Upper lobe of left lung (tissue), 6 donors: ENCODE data around the gene ATXN2L. TPM values are rescaled to one million over a fixed set of nuclear protein-coding genes. Genes with fewer than 3 reads are reported as not detected.

Source experiments
- ATAC-seq, 2 donors: fragments of 200-7000 bp; cut with Tn5 transposase; one replicate each; pipeline ENCODE4 v1.9.1; 2022; ENCODE audit warnings: mild to moderate bottlenecking in 2 of 2, moderate library complexity in 2 of 2; ENCODE audit not compliant: low FRiP score in 2 of 2
- DNase-seq, 2 donors: peaks; one replicate each; pipeline ENCODE4 v3.0.0-alpha.2; 2019 to 2020
- H3K27ac ChIP-seq, 4 donors: fragments of 200-600 bp; sonication (generic); one replicate each; pipeline ENCODE4 v1.5.1; 2016 to 2019
- H3K27me3 ChIP-seq, 4 donors: fragments of 200-600 bp; sonication (generic); one replicate each; pipeline ENCODE4 v1.5.1; 2017 to 2019
- H3K36me3 ChIP-seq, 4 donors: fragments of 200-600 bp; sonication (generic); one replicate each; pipeline ENCODE4 v1.5.1; 2016 to 2019
- H3K4me1 ChIP-seq, 4 donors: fragments of 200-600 bp; sonication (generic); one replicate each; pipeline ENCODE4 v1.5.1; 2018 to 2019
- H3K4me3 ChIP-seq, 4 donors: fragments of 200-600 bp; sonication (generic); one replicate each; pipeline ENCODE4 v1.5.1; 2017 to 2019; ENCODE audit warnings: mild to moderate bottlenecking in 2 of 4, moderate library complexity in 1 of 4
- H3K9me3 ChIP-seq, 4 donors: fragments of 200-600 bp; sonication (generic); one replicate each; pipeline ENCODE4 v1.5.1; 2018 to 2019
- EP300 ChIP-seq, 4 donors: sonication (generic); formaldehyde crosslinking; IDR thresholded peaks; one replicate each; pipeline ENCODE4 v1.5.1; 2017; ENCODE audit warnings: antibody characterized with exemption in 4 of 4, control low read depth in 2 of 4
- POLR2A ChIP-seq, 4 donors: fragments of 450-650 bp; IDR thresholded peaks; one replicate each; pipeline ENCODE4 v1.5.1; 2016 to 2017; ENCODE audit warnings: antibody characterized with exemption in 4 of 4, mild to moderate bottlenecking in 2 of 4
- POLR2AphosphoS5 ChIP-seq, 2 donors: sonication (generic); formaldehyde crosslinking; IDR thresholded peaks; one replicate each; pipeline ENCODE4 v1.5.1; 2017; ENCODE audit warnings: antibody characterized with exemption in 2 of 2
- WGBS, 2 donors: methylation state at CpG; one replicate each; pipeline ENCODE4 v1.1.5; 2017 to 2018; 5-methylcytosine and 5-hydroxymethylcytosine counted together
- total RNA-seq, 6 donors: library from RNA; depleted of rRNA in 4 of 6; stranded (reverse); fragments of >200 nt in 4 of 6; gene quantifications; one replicate each; pipeline versions ENCODE4 v1.1.0 to v1.2.1, GENCODE V29; 2016 to 2021
- TF ChIP-seq, protein P1 (sequence below), 6 experiments: fragments of 450-650 bp in 4 of 6; fragments of 200-600 bp in 2 of 6; sonication (generic) in 2 of 6; IDR thresholded peaks; one replicate each; pipeline ENCODE4 v1.5.1; 2016 to 2019; ENCODE audit warnings: antibody characterized with exemption in 6 of 6
- donor health status: DM: no; HTN: no; CAD: no; lungs with moderate emphysema.
- donor health status: DM: no; HTN: yes; CAD: no; lungs with severe emphysema.

The ATXN2L gene
- total RNA-seq, 6 donors from 2014 or later: 90.9 to 291 (median 128) TPM

DNA sequence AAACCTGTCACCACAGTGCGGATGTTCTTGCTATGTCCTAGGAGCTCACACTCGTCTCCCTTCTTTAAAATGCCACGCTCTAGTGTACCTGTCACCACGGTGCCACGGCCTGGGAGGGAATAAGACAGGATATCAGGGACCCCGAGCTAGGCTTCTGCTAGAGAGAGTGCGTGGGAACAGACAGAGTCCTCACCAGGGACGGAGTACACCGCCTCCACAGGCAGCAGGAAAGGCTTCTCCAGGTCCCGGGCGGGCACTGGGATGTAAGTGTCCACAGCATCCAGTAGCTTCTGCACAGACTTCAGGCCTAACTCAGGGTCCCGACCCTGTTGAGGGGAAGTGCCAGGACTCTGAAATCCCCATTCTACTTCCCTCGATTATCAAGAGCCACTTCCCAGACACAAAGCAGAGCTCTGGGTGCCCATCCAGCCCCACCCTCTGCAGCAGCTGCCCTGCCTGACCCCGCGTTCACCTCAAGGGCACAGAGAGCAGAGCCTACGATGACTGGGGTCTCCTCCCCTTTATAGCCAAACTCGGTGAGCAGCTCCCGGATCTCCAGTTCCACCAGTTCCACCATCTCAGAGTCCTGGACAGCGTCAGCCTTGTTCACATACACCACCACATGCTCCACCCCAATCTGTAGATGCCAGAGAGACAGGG lies 21.6 kb downstream of the ATXN2L start:
- Histone ChIP-seq H3K4me1 (peaks cover 19 to 26% (median 21%) of the 10 kb centered on the region in 4 donors), H3K36me3 (peaks cover 8 to 46% (median 37%) of the 10 kb centered on the region in 4 donors), H3K27ac (no peak overlapping the region), H3K27me3 (no peaks in the 10 kb centered on the region), H3K9me3 (no peaks in the 10 kb centered on the region), H3K4me3 (no peak overlapping the region)
- DNase-seq (no peak), ATAC-seq (no peak)
- WGBS, 2 donors: 89 to 92% methylated on average over 16 to 19 of the region's 19 CpGs
- no peak for TF ChIP-seq EP300 (IDR thresholded peaks at IDR 0.05)

DNA sequence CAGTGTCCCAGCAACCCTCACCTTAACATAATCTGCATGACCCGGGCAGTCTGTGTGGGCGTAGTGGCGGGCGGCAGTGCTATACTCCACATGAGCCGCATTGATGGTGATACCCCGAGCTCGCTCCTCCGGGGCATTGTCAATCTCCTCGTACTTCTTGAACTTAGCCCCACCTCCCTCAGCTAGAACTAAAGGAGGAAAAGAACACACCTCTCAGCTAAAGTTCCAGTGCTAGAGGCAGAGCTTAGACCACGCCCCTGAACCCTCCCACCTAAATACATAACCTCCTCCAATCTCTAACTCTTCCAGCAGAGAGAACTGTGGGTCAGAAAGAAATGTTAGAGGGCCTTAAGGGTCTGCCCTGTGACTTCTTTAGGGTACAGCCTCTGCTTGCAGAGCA lies 22.5 kb downstream of the ATXN2L start:
- Histone ChIP-seq H3K27me3 (no peaks in the 10 kb centered on the region), H3K4me3 (peak overlapping the region; percentile 64 to 98 (median 80)), H3K36me3 (peaks cover 8 to 46% (median 37%) of the 10 kb centered on the region in 4 donors), H3K27ac (peak overlapping the region in 3 of 4 donors; percentile 65 to 93 (median 89)), H3K9me3 (no peaks in the 10 kb centered on the region), H3K4me1 (peaks cover 19 to 26% (median 21%) of the 10 kb centered on the region in 4 donors)
- peak in 1 of 2 donors; percentile 70 for DNase-seq
- TF ChIP-seq POLR2A (IDR thresholded peaks at IDR 0.05): no peak
- TF ChIP-seq POLR2AphosphoS5 (IDR thresholded peaks at IDR 0.05): no peak
- TF ChIP-seq, protein P1, sequence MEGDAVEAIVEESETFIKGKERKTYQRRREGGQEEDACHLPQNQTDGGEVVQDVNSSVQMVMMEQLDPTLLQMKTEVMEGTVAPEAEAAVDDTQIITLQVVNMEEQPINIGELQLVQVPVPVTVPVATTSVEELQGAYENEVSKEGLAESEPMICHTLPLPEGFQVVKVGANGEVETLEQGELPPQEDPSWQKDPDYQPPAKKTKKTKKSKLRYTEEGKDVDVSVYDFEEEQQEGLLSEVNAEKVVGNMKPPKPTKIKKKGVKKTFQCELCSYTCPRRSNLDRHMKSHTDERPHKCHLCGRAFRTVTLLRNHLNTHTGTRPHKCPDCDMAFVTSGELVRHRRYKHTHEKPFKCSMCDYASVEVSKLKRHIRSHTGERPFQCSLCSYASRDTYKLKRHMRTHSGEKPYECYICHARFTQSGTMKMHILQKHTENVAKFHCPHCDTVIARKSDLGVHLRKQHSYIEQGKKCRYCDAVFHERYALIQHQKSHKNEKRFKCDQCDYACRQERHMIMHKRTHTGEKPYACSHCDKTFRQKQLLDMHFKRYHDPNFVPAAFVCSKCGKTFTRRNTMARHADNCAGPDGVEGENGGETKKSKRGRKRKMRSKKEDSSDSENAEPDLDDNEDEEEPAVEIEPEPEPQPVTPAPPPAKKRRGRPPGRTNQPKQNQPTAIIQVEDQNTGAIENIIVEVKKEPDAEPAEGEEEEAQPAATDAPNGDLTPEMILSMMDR (IDR thresholded peaks at IDR 0.05): no peak
- TF ChIP-seq EP300 (IDR thresholded peaks at IDR 0.05): no peak
- 61 to 66% methylated on average over 10 of the region's 10 CpGs for WGBS, 2 donors
- ATAC-seq: peak in 1 of 2 donors; percentile 54

DNA sequence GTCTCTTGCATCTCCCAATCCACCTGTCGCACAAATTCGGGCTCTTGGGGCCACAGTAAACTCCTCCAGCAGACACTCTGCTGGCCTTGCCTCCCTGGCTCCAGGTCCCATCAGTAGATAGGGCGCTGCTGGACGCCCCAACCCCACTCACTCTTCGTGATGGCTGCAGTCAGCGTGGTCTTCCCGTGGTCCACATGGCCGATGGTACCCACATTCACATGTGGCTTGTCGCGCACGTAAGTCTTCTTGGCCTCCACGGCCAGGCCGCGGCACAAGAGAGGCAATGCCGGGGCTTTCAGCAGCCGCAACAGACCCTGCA lies 22.9 kb downstream of the ATXN2L start:
- TF ChIP-seq EP300 (IDR thresholded peaks at IDR 0.05) (no peak), POLR2A (IDR thresholded peaks at IDR 0.05) (no peak), POLR2AphosphoS5 (IDR thresholded peaks at IDR 0.05) (no peak)
- TF ChIP-seq, protein P1 (IDR thresholded peaks at IDR 0.05): no peak
- Histone ChIP-seq H3K4me1 (peaks cover 19 to 26% (median 21%) of the 10 kb centered on the region in 4 donors), H3K9me3 (no peaks in the 10 kb centered on the region), H3K27me3 (no peaks in the 10 kb centered on the region), H3K27ac (peak overlapping the region; percentile 65 to 93 (median 89)), H3K36me3 (peaks cover 8 to 44% (median 36%) of the 10 kb centered on the region in 4 donors), H3K4me3 (peak overlapping the region; percentile 64 to 98 (median 80))
- ATAC-seq (no peak), DNase-seq (no peak)
- 0% methylated on average over 16 of the region's 16 CpGs; no CpG with 5 or more reads in 1 of the 2 donors for WGBS, 2 donors

DNA sequence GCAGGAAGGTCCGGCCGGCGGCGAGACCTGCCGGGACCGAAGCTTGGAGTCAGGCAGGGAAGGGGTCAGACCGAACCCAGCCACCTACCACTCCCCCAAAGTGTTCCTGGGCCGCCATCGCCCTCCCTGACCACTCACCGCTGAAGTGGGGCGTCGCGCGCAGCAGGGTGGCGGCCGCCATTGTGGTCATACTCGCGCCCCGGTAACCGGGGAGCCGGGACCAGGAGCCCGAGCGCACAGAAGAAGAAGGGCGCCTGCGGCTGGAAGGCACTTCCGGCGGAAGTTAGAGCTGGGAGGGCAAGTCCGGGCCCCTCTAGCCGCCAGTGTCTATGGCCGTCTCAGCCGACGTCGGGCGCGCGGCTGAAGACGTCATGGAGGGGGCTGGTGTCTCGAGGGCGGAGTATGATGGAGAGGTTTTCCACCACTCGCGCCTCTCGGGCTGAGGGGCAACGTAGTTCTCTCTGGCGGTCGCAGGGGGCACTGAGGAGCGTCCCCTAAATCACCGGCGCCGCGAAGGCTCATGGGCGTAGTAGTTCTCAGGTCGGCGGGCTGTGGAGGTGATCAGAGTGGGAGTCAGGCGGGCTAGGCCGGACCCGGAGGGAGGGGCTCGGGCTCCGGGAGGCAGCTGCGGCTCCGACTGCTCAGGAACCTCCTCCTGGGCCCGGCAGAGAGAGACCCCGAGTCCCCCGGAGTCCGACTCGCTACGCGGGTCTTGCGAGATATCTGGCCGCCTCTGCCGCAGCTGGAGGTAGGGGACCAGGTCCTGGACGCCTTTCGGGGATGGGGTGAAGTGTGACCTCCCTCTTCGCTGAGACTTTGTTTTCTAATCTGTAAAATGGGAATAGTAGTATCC lies 23.5 kb downstream of the ATXN2L start, which contains the start of gene TUFM:
Gene TUFM, minus strand, starts transcription at position 269 of the 853 bp plus-strand sequence. Its CDS starts 79 bp downstream, at position 190.
- H3K4me3 ChIP-seq: peak within 1 kb of the TSS; percentile 64 to 98 (median 80)
- peak in 2 of 4 donors; percentile 16 to 76 for TF ChIP-seq POLR2A (IDR thresholded peaks at IDR 0.05)
- TF ChIP-seq, protein P1 (IDR thresholded peaks at IDR 0.05): peak; percentile 64 to 90 (median 83)
- TF ChIP-seq POLR2AphosphoS5 (IDR thresholded peaks at IDR 0.05): peak; percentile 81 to 85
- TF ChIP-seq EP300 (IDR thresholded peaks at IDR 0.05): peak in 1 of 4 donors; percentile 36
- peaks cover 8 to 38% (median 34%) of the 10 kb centered on the region in 4 donors for H3K36me3 ChIP-seq
- DNase-seq: peak; percentile 97 to 99
- peak within 1 kb of the TSS; percentile 80 to 93 (median 89) for H3K27ac ChIP-seq
- peaks cover 19 to 26% (median 21%) of the 10 kb centered on the region in 4 donors for H3K4me1 ChIP-seq
- no peaks in the 10 kb centered on the region for H3K27me3 ChIP-seq
- H3K9me3 ChIP-seq: no peaks in the 10 kb centered on the region
- WGBS, 2 donors: 0% methylated on average over 11 to 56 of the region's 73 CpGs
- peak; percentile 98 for ATAC-seq

DNA sequence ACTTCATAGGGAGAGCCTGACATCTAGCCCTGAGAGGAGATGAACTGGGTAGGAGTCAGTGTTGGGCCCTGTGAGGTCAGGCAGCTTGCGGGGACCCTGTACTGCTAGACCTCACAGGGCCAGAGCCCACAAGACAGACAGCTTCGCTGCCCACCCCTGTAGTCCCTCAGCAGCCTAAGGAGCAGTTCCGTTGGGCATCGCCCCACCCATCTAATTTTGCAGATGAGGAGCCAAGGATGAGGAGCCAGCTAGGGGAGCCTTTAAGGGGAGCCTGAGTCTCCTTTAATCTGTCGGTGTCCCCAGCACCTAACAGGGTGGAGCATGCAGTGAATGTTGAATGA lies 24.1 kb downstream of the ATXN2L start:
- no peak for DNase-seq
- ATAC-seq: peak in 1 of 2 donors; percentile 18
- peak overlapping the region; percentile 80 to 93 (median 89) for H3K27ac ChIP-seq
- TF ChIP-seq POLR2AphosphoS5 (IDR thresholded peaks at IDR 0.05): no peak
- TF ChIP-seq POLR2A (IDR thresholded peaks at IDR 0.05): no peak
- no peak for TF ChIP-seq EP300 (IDR thresholded peaks at IDR 0.05)
- TF ChIP-seq, protein P1 (IDR thresholded peaks at IDR 0.05): no peak
- peaks cover 19 to 26% (median 21%) of the 10 kb centered on the region in 4 donors for H3K4me1 ChIP-seq
- no peaks in the 10 kb centered on the region for H3K27me3 ChIP-seq
- peaks cover 8 to 32% (median 29%) of the 10 kb centered on the region in 4 donors for H3K36me3 ChIP-seq
- WGBS, 2 donors: 0 to 38% methylated on average over 1 to 5 of the region's 5 CpGs
- H3K4me3 ChIP-seq: peak overlapping the region; percentile 63 to 98 (median 72)
- H3K9me3 ChIP-seq: no peaks in the 10 kb centered on the region
